Nephron (organoid): Measurements from ENCODE around the gene REV1.

ENCODE experiments used
- H3K27ac Mint-ChIP-seq, 3 experiments: 2 replicates each; pipeline ENCODE4 v1.8.0; 2020; ENCODE audit warnings: mixed read lengths in 3 of 3, mild to moderate bottlenecking in 2 of 3, moderate library complexity in 1 of 3
- H3K27me3 Mint-ChIP-seq: 2 replicates; pipeline ENCODE4 v1.8.0; 2021; ENCODE audit warnings: low read depth, mild to moderate bottlenecking, moderate library complexity, mixed read lengths
- H3K36me3 Mint-ChIP-seq: 2 replicates; pipeline ENCODE4 v1.8.0; 2020; ENCODE audit warnings: low read depth, mixed read lengths
- H3K4me1 Mint-ChIP-seq: 2 replicates; pipeline ENCODE4 v1.8.0; 2020; ENCODE audit warnings: mixed read lengths
- H3K4me3 Mint-ChIP-seq, 3 experiments: 2 replicates each; pipeline ENCODE4 v1.8.0; 2020; ENCODE audit warnings: mild to moderate bottlenecking in 3 of 3, mixed read lengths in 3 of 3, moderate library complexity in 2 of 3
- H3K9me3 Mint-ChIP-seq: 2 replicates; pipeline ENCODE4 v1.8.0; 2020; ENCODE audit warnings: mixed read lengths
- CTCF ChIP-seq, 3 experiments: fragments of 200-600 bp; sonication (generic); IDR thresholded peaks; one replicate each; pipeline ENCODE4 v1.5.0; 2021; ENCODE audit warnings: antibody characterized with exemption in 3 of 3; ENCODE audit not compliant: unreplicated experiment in 3 of 3

REV1 gene

GRCh38 chr2:99490623-99491461 lies 1.0 kb upstream of the REV1 start:
- Mint-ChIP-seq H3K4me3 (peak overlapping the region; percentile 94 to 96 (median 95)), H3K9me3 (no peaks in the 10 kb centered on the region), H3K4me1 (peaks cover 30% of the 10 kb centered on the region), H3K27ac (peak overlapping the region; percentile 98 to 99 (median 98)), H3K36me3 (no peaks in the 10 kb centered on the region), H3K27me3 (peaks cover 6% of the 10 kb centered on the region)
- TF ChIP-seq CTCF (IDR thresholded peaks at IDR 0.05; ENCODE audit: unreplicated experiment in 3 of 3) = peak in 1 of 3 experiments; percentile 29

GRCh38 chr2:99489063-99489760 lies 605 bp downstream of the REV1 start:
- peaks cover 6% of the 10 kb centered on the region for H3K27me3 Mint-ChIP-seq
- H3K4me3 Mint-ChIP-seq = peak overlapping the region; percentile 90 to 97 (median 96)
- no peak for TF ChIP-seq CTCF (IDR thresholded peaks at IDR 0.05; ENCODE audit: unreplicated experiment in 3 of 3)
- H3K4me1 Mint-ChIP-seq = peaks cover 34% of the 10 kb centered on the region
- no peaks in the 10 kb centered on the region for H3K36me3 Mint-ChIP-seq
- H3K27ac Mint-ChIP-seq = peak overlapping the region; percentile 84 to 97 (median 95)
- H3K9me3 Mint-ChIP-seq = no peaks in the 10 kb centered on the region

- Mint-ChIP-seq H3K4me1 (peaks cover 34% of the 10 kb centered on the region), H3K36me3 (no peaks in the 10 kb centered on the region), H3K27me3 (peaks cover 3% of the 10 kb centered on the region), H3K9me3 (no peaks in the 10 kb centered on the region), H3K27ac (peak overlapping the region; percentile 84 to 97 (median 95)), H3K4me3 (peak overlapping the region; percentile 90 to 97 (median 96))
- TF ChIP-seq CTCF (IDR thresholded peaks at IDR 0.05; ENCODE audit: unreplicated experiment in 3 of 3) = no peak
Observed at GRCh38 chr2:99488539-99489062, 1.2 kb downstream of the REV1 start.

- peaks cover 38% of the 10 kb centered on the region for H3K4me1 Mint-ChIP-seq
- no peaks in the 10 kb centered on the region for H3K27me3 Mint-ChIP-seq
- no peaks in the 10 kb centered on the region for H3K9me3 Mint-ChIP-seq
- H3K27ac Mint-ChIP-seq = no peak overlapping the region
- H3K4me3 Mint-ChIP-seq = no peak overlapping the region
- no peaks in the 10 kb centered on the region for H3K36me3 Mint-ChIP-seq
- TF ChIP-seq CTCF (IDR thresholded peaks at IDR 0.05; ENCODE audit: unreplicated experiment in 3 of 3) = no peak
Observed at GRCh38 chr2:99487906-99488305, 1.9 kb downstream of the REV1 start.

GRCh38 chr2:99485824-99486223 lies 4.0 kb downstream of the REV1 start:
- Mint-ChIP-seq H3K4me1 (peaks cover 52% of the 10 kb centered on the region), H3K36me3 (no peaks in the 10 kb centered on the region), H3K9me3 (no peaks in the 10 kb centered on the region), H3K27me3 (no peaks in the 10 kb centered on the region), H3K4me3 (peak overlapping the region; percentile 57 to 78 (median 68)), H3K27ac (peak overlapping the region in 1 of 3 experiments; percentile 3)
- no peak for TF ChIP-seq CTCF (IDR thresholded peaks at IDR 0.05; ENCODE audit: unreplicated experiment in 3 of 3)
